Skeletal muscle cell (primary cell): Measurements from ENCODE around the gene FBXL12.
"Not testable (repeated sequence)": the region's sequence is repeated elsewhere in the genome, so short reads cannot be mapped to it uniquely, and the experiment has no call there.

Experiments
- DNase-seq: peaks from one replicate; pipeline ENCODE4 v3.0.0-alpha.2; 2010; ENCODE audit warnings: low read depth
- H3K4me3 ChIP-seq: 2 replicates; pipeline ENCODE4 v1.5.1; 2011; ENCODE audit warnings: low read depth, mild to moderate bottlenecking, control low read depth, low read length, moderate library complexity

FBXL12 gene

DNA sequence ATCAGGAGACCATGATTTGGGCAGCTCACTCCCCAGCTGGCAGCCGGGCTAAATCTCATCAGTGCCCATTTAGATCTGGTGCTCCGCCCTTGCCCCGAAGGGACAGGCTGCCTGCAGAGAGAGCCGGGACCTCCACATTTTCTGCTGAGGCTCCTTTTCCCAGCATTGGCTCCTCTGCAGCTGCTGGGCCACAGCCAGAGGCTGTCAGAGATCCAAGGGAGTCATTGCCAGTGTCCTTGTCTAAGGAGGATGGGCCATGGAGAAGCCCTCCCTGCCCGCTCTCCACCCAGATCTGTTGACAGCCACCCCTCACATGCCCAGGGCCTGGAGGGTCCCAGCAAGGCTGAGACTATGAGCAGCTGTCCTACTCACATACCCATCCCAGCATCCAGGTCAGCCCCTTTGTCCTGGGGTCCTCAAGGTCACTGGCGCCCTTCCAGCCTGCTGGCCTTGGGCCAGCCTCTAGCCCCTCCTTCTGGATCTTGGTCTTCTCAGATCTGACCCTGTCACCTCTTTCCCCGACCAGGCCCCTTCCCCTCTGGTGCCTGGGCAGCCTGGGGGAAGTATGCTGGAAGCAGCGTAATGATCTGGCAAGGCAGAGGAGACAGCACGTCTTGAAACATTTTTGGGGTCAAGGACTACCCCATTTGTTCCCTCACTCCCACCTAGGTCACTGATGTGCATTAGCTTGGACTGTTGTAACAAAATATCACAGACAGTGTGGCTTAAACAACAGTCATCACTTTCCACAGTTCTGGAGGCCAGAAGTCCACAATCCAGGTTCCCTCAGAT, 24.2 kb upstream of the FBXL12 start:
- no peak overlapping the region for H3K4me3 ChIP-seq
- no peak for DNase-seq

DNA sequence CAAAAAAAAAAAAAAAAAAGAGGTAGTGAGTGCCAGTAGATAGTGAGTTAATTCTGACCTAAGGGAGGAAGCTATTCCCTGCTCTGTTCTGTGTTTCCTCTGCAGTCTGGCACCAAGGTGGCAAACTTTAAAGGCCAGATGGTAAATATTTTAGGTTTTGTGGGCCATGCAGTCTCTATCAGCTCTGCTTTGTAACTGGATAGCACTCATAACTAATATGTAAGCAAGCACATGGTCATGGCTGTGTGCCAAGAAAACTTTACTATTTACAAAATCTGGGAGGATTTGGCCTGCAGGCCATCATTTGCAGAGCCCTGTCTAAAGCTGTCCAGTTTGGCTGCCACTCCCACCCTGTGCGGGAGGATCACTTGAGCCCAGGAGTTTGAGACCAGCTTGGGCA, 20.5 kb upstream of the FBXL12 start:
- no peak for DNase-seq
- no peak overlapping the region for H3K4me3 ChIP-seq

DNA sequence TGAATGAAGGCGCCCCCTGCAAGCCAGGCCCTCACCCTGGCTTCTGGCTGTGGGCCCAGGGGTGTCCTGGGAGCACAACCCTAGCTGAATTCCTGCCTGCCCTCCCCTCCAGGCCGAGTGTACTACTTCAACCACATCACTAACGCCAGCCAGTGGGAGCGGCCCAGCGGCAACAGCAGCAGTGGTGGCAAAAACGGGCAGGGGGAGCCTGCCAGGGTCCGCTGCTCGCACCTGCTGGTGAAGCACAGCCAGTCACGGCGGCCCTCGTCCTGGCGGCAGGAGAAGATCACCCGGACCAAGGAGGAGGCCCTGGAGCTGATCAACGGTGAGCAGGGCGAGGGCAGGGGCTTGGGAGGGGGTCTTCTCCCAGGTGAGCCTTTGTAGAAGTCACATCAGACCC, 19.4 kb upstream of the FBXL12 start:
- DNase-seq = no peak
- H3K4me3 ChIP-seq = no peak overlapping the region

DNA sequence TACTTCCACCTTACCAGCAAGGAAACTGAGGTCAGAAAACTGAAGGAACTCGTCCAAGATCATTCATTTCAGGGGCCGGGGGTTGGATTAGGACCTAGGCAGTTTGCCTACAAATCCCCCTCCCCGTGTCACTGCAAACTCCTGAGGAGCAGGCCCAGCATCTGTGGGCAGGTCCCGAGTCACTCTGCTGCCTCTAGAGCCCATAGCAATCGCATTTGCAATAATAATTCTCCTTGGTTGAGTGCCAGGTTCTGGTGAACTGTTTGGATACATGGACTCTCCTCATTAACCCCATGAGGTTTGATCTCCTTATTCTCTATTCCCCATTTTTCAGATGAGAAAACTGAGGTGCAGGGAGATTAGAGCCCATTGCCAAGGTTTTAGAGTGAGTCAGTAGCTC, 17.1 kb upstream of the FBXL12 start:
- H3K4me3 ChIP-seq = peak overlapping the region; percentile 89
- DNase-seq = no peak

DNA sequence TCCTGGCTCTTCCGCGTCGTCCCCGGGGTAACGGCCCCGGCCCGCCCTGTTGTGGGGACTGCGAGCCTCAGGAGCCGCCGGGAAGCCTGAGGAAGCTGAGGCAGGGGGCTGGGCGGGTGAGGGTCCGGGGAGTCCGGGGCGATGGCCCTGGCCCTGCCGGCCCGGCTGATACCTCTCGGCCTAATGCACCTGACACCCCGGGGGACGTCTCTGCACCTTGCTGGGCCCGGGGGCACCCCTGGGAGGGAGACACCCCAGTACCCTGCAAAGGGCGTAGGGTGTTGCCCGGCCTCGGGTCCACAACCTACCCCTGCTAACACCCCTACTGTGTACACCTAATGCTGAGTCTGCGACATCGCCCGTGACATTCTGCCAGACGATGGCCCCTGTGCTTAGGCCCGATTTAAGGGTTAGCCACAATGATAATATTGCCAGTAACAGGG, 16.6 kb upstream of the FBXL12 start:
- no peak for DNase-seq
- peak overlapping the region; percentile 89 for H3K4me3 ChIP-seq

DNA sequence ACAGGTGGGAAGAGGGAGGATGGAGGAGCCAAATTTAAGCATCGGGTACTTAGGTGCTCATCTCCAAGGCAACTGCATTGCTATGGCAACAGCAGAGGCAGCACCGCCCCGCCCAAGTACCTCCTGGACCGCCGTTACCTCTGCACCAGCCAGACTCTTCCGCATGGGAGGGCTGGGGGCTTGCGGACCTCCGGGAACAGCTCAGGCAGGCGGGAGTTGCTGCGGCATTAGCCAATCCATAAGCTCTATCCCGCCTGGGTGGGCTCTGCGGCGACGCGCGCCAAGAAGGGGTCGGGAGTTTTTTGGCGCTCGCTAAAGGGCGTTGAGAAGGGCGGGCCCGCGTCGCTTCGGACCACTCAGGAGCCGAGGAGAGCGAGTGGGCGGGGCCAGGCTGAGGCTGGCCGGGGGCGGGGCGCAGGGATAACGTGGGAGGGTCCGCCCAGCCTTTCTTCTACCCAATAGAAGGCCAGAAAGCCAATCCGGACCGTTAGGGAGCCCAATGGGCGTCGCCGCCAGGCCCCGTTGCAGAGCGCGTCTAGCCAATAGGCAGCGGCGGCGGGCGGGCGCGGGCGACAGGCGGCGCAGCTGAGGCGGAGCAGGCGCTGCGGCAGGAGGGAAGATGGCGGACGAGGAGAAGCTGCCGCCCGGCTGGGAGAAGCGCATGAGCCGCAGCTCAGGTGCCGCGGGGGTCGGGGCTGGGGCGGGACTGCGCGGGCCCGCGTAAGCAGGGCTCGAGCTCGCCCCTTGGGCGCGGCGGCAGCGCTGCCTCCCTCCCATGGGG, 16.0 kb upstream of the FBXL12 start, which contains the start of gene PIN1:
Gene PIN1 (plus strand): TSS at position 593 of the 781 bp plus-strand sequence. CDS start 27 bp downstream, at position 620.
- peak within 1 kb of the TSS; percentile 89 for H3K4me3 ChIP-seq
- DNase-seq = peak; percentile 93

DNA sequence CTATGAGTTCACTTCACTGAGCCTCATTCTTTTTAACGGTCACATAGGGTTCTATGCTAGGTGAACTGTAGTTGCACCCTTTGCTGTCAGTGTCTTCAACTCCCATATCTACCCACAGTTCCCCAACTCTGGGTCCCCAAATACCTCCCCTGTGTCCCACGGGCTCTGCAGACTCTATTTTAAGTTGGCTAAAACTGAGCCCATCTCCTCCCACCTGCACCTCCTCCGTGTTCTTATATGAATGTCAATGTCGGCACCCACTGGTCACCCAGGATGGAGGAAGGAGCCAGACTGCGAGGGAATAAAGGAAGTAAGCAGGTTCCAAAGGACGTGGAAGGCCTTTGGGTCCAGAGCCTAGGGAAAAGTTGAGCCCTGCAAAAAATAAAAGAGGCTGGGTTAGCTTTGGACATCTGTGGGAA, 15.4 kb upstream of the FBXL12 start:
- no peak for DNase-seq
- peak overlapping the region; percentile 89 for H3K4me3 ChIP-seq

DNA sequence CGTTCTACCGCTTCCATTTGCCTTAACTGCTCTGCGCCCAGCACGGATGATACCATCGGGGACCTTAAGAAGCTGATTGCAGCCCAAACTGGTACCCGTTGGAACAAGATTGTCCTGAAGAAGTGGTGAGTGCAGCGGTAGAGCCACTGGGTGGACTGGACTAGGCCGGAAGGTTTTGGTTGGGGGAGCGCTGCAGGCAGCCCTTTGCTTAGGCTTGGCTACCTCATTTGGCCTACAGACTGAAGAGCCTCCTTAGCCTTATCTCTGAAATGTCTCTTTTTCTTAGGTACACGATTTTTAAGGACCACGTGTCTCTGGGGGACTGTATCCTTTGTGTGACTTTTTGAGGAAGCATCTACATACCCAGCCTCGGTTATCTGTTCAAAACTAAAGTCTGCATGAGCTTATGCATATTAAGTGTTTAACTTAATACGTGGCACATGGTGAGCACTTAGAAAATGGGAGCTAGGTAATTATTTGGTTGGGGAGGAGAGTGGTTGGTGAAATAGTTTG, 9.7 kb upstream of the FBXL12 start:
- peak overlapping the region; percentile 71 for H3K4me3 ChIP-seq
- DNase-seq = no peak

DNA sequence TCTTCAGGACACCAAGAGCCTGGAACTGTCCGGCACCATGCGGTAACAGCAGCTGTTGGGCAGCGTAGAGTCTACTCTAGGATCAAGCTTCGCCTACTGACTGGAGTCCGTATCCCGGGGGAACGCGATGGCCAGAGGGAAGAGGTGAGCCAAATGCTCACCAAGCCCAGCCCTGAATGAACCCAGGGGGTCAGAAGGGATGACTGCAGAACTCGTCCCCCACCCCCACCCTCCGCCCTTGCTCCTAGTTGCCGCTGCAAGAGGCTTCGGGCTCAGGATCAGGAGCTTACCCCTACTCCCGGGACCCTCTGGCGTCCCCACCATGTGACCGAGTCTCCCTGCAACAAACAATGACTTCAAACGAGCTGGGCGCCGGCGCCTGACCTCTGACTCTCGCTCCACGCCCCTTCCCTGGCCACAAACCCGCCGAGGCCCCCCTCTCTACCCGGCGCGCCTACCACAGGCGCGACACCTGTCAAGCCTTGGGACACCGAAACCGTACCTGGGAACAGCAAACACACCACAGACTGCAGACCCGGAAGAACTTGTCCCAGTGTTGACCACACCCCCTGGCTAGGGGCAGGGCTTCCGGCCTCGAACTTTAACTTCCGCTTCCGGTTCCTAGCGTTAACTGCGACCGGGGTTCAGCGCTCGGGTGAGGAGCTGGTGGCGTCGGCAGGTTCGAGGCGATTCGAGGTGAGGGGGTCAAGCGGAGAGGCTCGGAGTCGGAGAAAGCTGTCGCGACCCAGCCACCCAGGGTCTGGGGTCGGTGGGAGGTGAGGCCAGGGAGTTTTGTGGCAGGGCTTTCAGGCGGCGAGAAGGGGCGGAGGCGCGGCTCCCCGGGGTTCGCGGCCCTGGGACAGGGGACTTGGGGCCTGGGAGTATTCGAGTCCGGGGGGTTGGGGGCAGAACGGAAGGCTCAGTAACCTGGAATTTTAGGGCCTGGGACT, 8.7 kb upstream of the FBXL12 start, which contains the start of gene UBL5:
Gene UBL5 (plus strand): TSS at position 630 of the 950 bp plus-strand sequence. CDS start 420 bp downstream, outside the sequence.
- H3K4me3 ChIP-seq = peak within 1 kb of the TSS; percentile 71
- peak; percentile 31 for DNase-seq

DNA sequence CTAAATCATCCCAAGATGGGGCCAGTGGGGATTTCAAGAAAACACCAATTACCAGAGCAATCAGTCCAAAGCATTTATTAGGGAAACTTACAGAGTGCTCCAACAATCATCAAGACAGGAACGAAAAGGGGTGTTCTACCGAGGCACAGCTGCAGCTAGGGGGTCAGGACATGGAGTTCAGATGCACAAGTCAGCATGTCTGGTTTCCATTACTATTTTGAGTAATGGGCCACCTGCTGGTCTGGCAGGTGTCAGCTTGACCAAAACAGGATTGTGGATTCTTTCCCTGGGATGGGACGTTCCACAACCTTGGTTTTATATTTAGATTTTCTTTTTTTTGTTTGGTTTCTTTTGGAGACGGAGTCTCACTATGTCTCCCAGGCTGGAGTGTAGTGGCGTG, 4.9 kb upstream of the FBXL12 start:
- no peak overlapping the region for H3K4me3 ChIP-seq
- DNase-seq = no peak

DNA sequence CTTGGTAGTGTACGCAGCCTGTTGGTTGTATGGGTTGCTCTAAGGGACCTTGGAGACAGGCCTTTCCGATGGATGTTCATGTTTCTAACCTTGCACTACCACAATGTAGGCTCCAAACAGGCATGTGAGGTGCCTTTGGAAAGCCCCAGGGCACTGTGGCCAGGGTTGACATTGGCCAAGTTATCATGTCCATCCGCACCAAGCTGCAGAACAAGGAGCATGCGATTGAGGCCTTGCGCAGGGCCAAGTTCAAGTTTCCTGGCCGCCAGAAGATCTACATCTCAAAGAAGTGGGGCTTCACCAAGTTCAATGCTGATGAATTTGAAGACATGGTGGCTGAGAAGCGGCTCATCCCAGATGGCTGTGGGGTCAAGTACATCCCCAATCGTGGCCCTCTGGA, 1.2 kb upstream of the FBXL12 start:
- DNase-seq = not testable (repeated sequence)
- peak overlapping the region; percentile 32 for H3K4me3 ChIP-seq

DNA sequence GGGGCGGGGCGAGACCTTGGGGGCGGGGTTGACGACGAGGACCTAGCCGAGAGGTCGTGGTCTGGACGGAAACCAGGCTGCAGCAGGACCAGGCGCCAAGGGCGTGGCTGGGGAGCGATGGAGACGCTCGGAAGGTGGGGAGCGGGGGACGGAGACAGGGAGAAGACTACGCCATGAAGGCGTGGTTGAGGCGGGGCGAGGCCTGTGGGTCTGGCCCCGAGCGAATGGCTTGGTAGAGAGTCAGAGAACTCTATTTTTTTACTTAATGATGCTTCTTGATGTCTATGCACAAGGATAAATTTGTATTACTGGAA, 674 bp upstream of the FBXL12 start:
- no peak for DNase-seq
- H3K4me3 ChIP-seq = peak overlapping the region; percentile 32

DNA sequence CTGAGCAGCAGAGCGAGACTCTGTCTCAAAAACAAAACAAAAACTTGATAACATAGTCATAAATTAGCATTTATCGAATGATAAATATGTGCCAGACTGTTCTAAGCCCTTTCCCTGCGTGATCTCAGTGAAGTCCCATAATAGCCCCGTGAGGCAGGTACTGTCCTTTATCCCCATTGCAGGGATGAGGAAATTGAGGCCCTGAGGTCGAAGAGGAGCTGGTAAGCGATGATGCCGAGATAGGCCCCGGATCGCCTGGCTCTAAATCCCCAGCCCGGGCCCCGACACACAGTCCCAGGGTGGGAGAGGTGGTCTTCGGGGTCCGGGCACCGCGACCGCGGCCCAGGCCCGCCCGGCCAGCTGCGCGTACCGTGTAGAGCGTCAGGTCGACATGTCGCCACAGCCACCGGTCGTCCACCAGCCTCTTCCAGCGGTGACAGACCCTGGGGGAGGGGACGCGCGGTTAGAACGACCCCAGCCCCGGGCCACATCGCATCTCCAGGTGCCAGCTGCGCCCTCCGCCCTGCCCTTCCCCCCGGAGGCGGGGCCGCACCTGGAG, 625 bp downstream of the FBXL12 start:
- no peak for DNase-seq
- peak overlapping the region; percentile 100 for H3K4me3 ChIP-seq

DNA sequence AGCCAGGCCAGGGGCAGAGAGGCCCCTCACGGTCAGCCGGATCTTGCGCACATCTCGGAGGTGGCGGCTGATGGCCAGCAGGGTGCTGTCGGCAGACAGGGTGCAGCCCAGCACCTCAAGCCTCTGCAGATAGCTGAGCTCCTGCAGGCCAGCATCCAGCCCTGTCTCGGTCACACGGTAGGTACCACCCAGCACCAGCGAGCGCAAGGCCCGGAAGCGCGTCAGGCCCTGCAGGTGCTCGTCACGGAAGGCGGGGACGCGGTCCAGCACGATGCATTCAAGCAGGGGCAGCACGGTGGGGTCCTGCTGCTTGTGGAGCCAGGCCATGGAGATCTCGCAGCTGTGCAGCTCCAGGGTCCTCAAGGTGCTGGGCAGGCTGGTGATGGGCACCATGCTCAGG, 7.7 kb downstream of the FBXL12 start:
- no peak overlapping the region for H3K4me3 ChIP-seq
- DNase-seq = no peak

DNA sequence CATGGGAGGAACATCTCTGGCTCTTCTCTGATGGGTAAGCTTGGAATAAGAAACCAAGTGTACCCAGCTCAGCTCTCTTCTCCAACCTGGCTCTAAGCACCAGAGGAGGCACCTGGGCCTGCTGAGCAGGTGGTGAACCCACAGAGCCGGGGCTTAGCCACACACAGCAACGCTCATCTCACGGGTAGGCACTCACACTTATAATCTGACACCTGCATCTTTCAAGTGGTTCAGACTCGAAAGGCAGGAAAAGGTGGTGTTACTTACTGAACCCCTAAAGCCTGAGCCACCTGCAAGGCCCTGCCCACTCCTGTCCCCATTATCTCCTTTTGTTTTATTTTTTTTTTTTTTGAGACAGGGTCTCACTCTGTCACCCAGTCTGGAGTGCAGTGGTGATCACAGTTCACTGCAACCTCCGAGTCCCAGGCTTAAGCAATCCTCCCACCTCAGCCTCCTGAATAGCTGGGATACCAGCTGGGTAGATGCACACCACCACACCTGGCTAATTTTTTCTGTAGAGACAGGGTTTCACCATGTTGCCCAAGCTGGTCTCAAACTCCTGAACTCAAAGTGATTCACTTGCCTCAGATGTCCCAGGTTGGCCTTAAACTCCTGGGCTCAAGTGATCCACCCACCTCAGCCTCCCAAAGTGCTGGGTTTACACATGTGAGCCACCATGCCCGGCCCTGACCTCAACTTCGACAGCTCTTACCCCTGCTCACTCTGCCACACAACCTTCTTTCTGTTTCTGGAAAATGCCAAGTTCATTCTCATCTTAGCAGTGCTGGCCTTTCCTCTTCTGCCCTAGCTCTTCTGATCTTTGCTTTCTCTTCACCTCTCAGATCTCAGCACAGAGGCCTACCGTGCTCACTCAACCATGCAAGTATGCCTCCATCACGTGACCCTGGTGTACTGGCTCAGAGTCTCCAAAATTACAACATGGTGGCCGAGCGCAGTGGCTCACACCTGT, 9.7 kb downstream of the FBXL12 start:
- DNase-seq = no peak
- H3K4me3 ChIP-seq = no peak overlapping the region

DNA sequence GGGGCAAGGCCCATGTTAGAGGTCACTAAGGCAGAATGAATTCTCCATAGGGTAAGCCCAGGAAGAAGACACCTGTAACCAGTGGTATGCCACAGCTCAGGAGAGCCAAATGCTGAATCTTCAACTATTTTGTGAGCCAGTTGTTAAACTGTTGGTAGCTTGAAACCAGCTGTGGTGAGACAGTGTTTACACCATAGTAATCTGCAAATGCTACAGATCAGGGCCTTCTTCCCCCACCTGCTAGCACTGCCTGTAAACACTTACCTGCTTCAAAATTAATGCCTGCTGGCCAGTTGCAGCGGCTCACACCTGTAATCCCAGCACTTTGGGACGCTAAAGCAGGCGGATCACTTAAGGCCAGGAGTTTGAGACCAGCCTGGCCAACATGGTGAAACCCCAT, 12.1 kb downstream of the FBXL12 start:
- DNase-seq = no peak
- H3K4me3 ChIP-seq = no peak overlapping the region

DNA sequence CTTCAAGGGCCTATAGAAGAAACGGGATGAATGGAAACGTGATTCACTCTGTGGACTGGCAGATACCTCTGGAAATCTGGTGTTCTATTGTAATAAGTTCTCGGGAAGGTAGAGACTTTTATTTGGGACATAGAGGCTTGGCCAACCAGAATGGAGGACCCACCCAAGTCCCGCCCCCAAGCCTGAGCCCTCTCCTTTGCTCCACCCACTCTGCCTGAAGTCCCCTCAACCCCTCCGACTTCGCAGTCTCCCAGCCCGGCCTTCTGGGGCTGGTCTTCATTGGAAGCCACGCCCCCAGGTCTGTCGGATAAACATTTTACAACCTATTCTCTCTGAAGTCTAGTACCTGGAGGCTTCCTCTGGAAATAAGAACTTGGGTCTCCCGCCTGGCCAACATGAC, 16.9 kb downstream of the FBXL12 start:
- no peak for DNase-seq
- no peak overlapping the region for H3K4me3 ChIP-seq

DNA sequence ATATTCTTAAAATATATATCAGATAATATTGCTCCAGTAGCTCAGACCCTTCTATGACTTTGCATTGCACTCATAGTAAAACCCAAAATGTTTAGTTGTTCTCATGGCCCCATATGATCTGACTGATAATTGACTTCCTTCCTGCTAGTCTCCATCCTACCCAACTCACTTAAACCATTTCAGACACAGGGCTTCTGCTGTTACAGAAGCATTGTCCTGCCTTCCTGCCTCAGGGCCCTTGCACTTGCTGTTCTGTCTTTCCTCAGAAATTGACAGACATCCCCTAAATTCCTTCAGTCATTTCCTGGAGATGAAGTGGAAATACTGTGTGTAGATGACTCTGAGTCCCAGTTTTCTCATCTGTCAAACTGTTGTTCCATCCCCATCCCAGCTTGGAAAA, 19.7 kb downstream of the FBXL12 start:
- DNase-seq = no peak
- no peak overlapping the region for H3K4me3 ChIP-seq
